HepG2 (cell line): ENCODE measurements around the gene S100A16. TPM values are rescaled to one million over a fixed set of nuclear protein-coding genes. Genes with fewer than 3 reads are reported as not detected.
A peak's percentile ranks its signal among the peaks of the same experiment; 100 is the strongest.

Experiments
- DMTF1 ChIP-seq: sonication (generic); formaldehyde crosslinking; IDR thresholded peaks from 2 replicates; pipeline ENCODE4 v1.4.0; 2020; ENCODE audit warnings: mild to moderate bottlenecking, missing genetic modification reagents
- GPBP1L1 ChIP-seq: sonication (generic); formaldehyde crosslinking; IDR thresholded peaks from 2 replicates; pipeline ENCODE4 v1.5.0; 2020; ENCODE audit warnings: mild to moderate bottlenecking, missing genetic modification reagents
- GZF1 ChIP-seq: sonication (generic); formaldehyde crosslinking; IDR thresholded peaks from 2 replicates; pipeline ENCODE4 v1.5.1; 2020; ENCODE audit warnings: mild to moderate bottlenecking, missing genetic modification reagents
- HOXA3 ChIP-seq: sonication (generic); formaldehyde crosslinking; IDR thresholded peaks from 2 replicates; pipeline ENCODE4 v1.5.0; 2020; ENCODE audit warnings: missing genetic modification reagents
- IRF2 ChIP-seq: IDR thresholded peaks from 2 replicates; pipeline ENCODE4 v1.6.1; 2018; ENCODE audit warnings: missing genetic modification reagents, missing compliant biosample characterization
- PHF21A ChIP-seq: sonication (generic); formaldehyde crosslinking; IDR thresholded peaks from 2 replicates; pipeline ENCODE4 v1.5.0; 2020; ENCODE audit warnings: mild to moderate bottlenecking, missing genetic modification reagents
- POLR2A ChIP-seq, 2 experiments: IDR thresholded peaks; 2 replicates each; pipeline ENCODE4 v1.6.1; 2011; ENCODE audit warnings: low read depth in 2 of 2, low read length in 2 of 2, mild to moderate bottlenecking in 1 of 2, moderate library complexity in 1 of 2; ENCODE audit not compliant: insufficient read depth in 1 of 2
- TBX2 ChIP-seq: sonication (generic); formaldehyde crosslinking; IDR thresholded peaks from 2 replicates; pipeline ENCODE4 v1.5.0; 2020; ENCODE audit warnings: missing genetic modification reagents, mild to moderate bottlenecking, borderline replicate concordance
- ZBTB7A ChIP-seq: sonication (generic); formaldehyde crosslinking; IDR thresholded peaks from 2 replicates; pipeline ENCODE4 v1.8.0; 2022; ENCODE audit warnings: mild to moderate bottlenecking, missing genetic modification reagents
- ZFX ChIP-seq: sonication (generic); formaldehyde crosslinking; IDR thresholded peaks from 2 replicates; pipeline ENCODE4 v1.4.0; 2020; ENCODE audit warnings: mild to moderate bottlenecking, low read depth, missing genetic modification reagents, moderate library complexity
- ZNF281 ChIP-seq: sonication (generic); formaldehyde crosslinking; IDR thresholded peaks from 2 replicates; pipeline ENCODE4 v1.4.0; 2020; ENCODE audit warnings: missing genetic modification reagents, borderline replicate concordance
- ZNF552 ChIP-seq: sonication (generic); formaldehyde crosslinking; IDR thresholded peaks from 2 replicates; pipeline ENCODE4 v1.9.0; 2022; ENCODE audit warnings: missing genetic modification reagents, mild to moderate bottlenecking, borderline replicate concordance
- ZNF687 ChIP-seq: sonication (generic); formaldehyde crosslinking; IDR thresholded peaks from 2 replicates; pipeline ENCODE4 v1.5.1; 2020; ENCODE audit warnings: mild to moderate bottlenecking, missing genetic modification reagents, moderate library complexity
- ZNF792 ChIP-seq: IDR thresholded peaks from 2 replicates; pipeline ENCODE4 v1.6.1; 2016
- polyA plus RNA-seq, 8 experiments: library from polyadenylated mRNA; depleted of rRNA in 3 of 8; stranded (reverse) in 7 of 8; unstranded in 1 of 8; fragments of >200 nt; fragmentation: Illumina TruSeq in 4 of 8; extraction: Trizol in 4 of 8; gene quantifications; 2 replicates each; pipeline versions ENCODE4 v1.2.1 to v1.2.3, GENCODE V29; 2011 to 2016; ENCODE audit warnings: low read depth in 4 of 8, missing spikeins in 1 of 8, mixed read lengths in 1 of 8; ENCODE audit not compliant: insufficient read depth in 1 of 8
- total RNA-seq, 5 experiments: library from RNA; depleted of rRNA; stranded (reverse); fragments of >200 nt; fragmentation: Illumina TruSeq; extraction: Trizol; gene quantifications; 2 replicates each; pipeline ENCODE4 v1.2.3, GENCODE V29; 2016; ENCODE audit warnings: low read depth in 1 of 5
- TF ChIP-seq, protein P1 (sequence below): sonication (generic); formaldehyde crosslinking; IDR thresholded peaks from 2 replicates; pipeline ENCODE4 v1.4.0; 2020; ENCODE audit warnings: missing genetic modification reagents

S100A16 gene
- total and polyA plus RNA-seq, 2 of the 13 experiments (the other 11 are each of a cell fraction or from before 2014, with no cell fraction given) = 46.0 to 195 TPM

GRCh38 chr1:153612755-153613331 lies at the start of gene S100A16 (continued):
- TF ChIP-seq ZNF281 (CRISPR knock-in tag) (no peak), POLR2A (IDR thresholded peaks at IDR 0.05; ENCODE audit: insufficient read depth in 1 of 2, low read depth in 2 of 2, low read length in 2 of 2) (peak; percentile 18 to 75; a peak in 2 of 4 replicates), IRF2 (CRISPR knock-in tag) (0 out of 2 replicates have a peak, but pooled peaks have one; percentile 20), PHF21A (peak; percentile 70; the same call in 1 of the 2 replicates), ZNF792 (CRISPR knock-in tag) (peak; percentile 86; the same call in 1 of the 2 replicates), HOXA3 (CRISPR knock-in tag) (peak; percentile 56; the same call in 1 of the 2 replicates), ZNF552 (CRISPR knock-in tag) (no peak), DMTF1 (CRISPR knock-in tag) (no peak), TBX2 (peak; percentile 37; the same call in 1 of the 2 replicates), ZBTB7A (CRISPR knock-in tag) (peak; percentile 31; the same call in 1 of the 2 replicates), GPBP1L1 (no peak), GZF1 (no peak), ZFX (CRISPR knock-in tag) (peak; percentile 86), ZNF687 (peak; percentile 80)
- TF ChIP-seq, protein P1, sequence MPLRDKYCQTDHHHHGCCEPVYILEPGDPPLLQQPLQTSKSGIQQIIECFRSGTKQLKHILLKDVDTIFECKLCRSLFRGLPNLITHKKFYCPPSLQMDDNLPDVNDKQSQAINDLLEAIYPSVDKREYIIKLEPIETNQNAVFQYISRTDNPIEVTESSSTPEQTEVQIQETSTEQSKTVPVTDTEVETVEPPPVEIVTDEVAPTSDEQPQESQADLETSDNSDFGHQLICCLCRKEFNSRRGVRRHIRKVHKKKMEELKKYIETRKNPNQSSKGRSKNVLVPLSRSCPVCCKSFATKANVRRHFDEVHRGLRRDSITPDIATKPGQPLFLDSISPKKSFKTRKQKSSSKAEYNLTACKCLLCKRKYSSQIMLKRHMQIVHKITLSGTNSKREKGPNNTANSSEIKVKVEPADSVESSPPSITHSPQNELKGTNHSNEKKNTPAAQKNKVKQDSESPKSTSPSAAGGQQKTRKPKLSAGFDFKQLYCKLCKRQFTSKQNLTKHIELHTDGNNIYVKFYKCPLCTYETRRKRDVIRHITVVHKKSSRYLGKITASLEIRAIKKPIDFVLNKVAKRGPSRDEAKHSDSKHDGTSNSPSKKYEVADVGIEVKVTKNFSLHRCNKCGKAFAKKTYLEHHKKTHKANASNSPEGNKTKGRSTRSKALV (CRISPR knock-in tag) = 0 out of 2 replicates have a peak, but pooled peaks have one; percentile 18
